Esophagus muscularis mucosa (tissue), 4 donors: ENCODE measurements around the gene ABCA1. TPM values are rescaled to one million over a fixed set of nuclear protein-coding genes. Genes with fewer than 3 reads are reported as not detected.

Experiments used
- total RNA-seq, 4 donors: library from RNA; depleted of rRNA; stranded (reverse); fragments of >200 nt; gene quantifications; one replicate each; pipeline versions ENCODE4 v1.1.0 to v1.2.1, GENCODE V29; 2016

Gene ABCA1
- total RNA-seq, 4 donors from 2014 or later = 47.8 to 73.9 (median 54.7) TPM

Other genes starting within 250 kb of the ABCA1 start
- gene OR13D1, start 233.6 kb downstream of the ABCA1 start, total RNA-seq = not detected
- gene NIPSNAP3A, start 180.5 kb downstream of the ABCA1 start, total RNA-seq = 10 to 100 TPM; 19.0 to 33.3 (median 29.7) TPM
- gene NIPSNAP3B, start 164.0 kb downstream of the ABCA1 start, total RNA-seq = 1 to 10 TPM in 3 of 4 donors, under 1 TPM in 1; 0.42 to 5.1 (median 2.9) TPM